Jurkat, Clone E6-1 (cell line): ENCODE data around the gene KLHL24.
"Not testable (repeated sequence)": the region's sequence is repeated elsewhere in the genome, so short reads cannot be mapped to it uniquely, and the experiment has no call there.

Experiments used
- DNase-seq: peaks from one replicate; pipeline ENCODE4 v3.0.0-alpha.2; 2011; ENCODE audit warnings: low read depth, low spot score
- H3K4me3 ChIP-seq: 2 replicates; pipeline ENCODE4 v1.5.1; 2011; ENCODE audit warnings: mild to moderate bottlenecking, low read length, control low read depth, moderate library complexity

The KLHL24 gene

DNA sequence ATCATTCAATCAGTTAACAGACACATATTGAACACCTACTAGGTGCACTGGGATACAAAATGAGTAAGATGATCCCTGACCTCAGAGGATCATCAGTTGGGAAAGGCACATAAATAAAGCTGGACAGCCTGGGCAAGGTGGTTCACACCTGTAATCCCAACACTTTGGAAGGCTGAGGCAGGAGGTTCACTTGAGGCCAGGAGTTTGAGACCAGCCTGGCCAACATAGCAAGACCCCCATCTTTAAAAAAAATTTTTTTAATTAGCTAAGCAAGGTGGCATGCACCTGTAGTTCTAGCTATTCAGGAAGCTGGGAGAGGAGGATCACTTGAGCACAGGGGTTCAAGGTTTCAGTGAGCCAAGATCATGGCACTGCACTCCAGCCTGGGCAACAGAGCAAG is 3.7 kb upstream of the KLHL24 start:
- H3K4me3 ChIP-seq, result no peak overlapping the region
- no peak for DNase-seq

DNA sequence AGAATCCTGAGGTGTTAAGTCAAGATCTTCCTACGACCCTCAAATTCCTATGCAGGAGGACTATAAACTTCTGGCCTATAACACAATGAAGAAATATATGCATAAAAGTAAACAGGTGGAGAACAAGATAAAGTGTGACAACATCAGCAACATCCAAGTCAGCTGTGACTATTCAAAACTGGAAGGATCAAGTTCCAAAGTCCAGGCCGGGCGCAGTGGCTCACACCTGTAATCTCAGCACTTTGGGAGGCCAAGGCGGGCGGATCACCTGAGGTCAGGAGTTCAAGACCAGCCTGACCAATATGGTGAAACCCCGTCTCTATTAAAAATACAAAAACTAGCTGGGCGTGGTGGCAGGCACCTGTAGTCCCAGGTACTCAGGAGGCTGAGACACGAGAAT is 2.7 kb upstream of the KLHL24 start:
- DNase-seq, H3K4me3 ChIP-seq: not testable (repeated sequence)

GRCh38 chr3:183634707-183635106 is 716 bp upstream of the KLHL24 start:
- DNase-seq, result no peak
- H3K4me3 ChIP-seq, result peak overlapping the region; percentile 83

DNA sequence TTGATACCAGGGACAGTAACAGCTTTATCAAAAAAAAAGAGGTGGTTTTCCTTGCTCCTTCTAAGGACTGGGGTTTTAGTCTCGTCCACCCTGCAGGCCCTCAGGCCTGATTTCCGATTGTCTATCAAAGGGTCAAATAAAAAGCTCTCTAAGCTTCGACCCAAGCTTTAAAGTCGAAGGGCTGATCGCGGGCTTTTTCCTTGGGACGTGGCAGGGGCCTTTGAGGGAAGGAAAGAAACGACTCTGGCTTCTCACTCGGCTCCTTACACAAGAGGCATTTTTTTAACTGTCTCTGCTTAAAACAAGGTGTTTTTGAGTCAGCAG is 354 bp upstream of the KLHL24 start:
- no peak for DNase-seq
- peak overlapping the region; percentile 83 for H3K4me3 ChIP-seq

GRCh38 chr3:183636221-183637105 is 1.0 kb downstream of the KLHL24 start:
- peak overlapping the region; percentile 83 for H3K4me3 ChIP-seq

DNA sequence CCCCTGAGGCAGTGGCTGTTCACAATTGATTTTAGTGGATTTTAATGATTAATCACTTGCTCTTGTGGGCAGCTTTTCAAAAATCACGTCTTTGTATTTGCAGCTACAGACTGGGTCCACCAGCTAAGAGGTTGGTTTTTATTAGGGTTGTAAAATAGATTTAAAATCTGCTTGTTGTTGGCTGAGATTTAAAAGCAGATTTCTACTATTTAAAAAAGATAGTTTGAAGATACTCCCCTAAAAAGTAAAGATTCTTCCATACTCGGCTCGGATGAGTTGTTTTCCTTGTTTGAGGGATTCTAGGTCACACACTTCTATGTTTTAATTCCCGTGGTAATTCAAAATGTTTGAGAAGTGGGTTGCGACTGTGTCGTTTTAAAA is 1.7 kb downstream of the KLHL24 start:
- no peak for DNase-seq
- H3K4me3 ChIP-seq, result peak overlapping the region; percentile 83

More at GRCh38 chr3:183636221-183637105, 1.0 kb downstream of the KLHL24 start:
- DNase-seq, result peak; percentile 96

- DNase-seq, H3K4me3 ChIP-seq: not testable (repeated sequence)
These were observed 2.2 kb downstream of the KLHL24 start for GRCh38 chr3:183637633-183638032.

- no peak for DNase-seq
These were observed 2.9 kb downstream of the KLHL24 start for GRCh38 chr3:183638101-183638852.

GRCh38 chr3:183640635-183641034 is 5.2 kb downstream of the KLHL24 start:
- H3K4me3 ChIP-seq, DNase-seq: not testable (repeated sequence)

More at GRCh38 chr3:183638101-183638852, 2.9 kb downstream of the KLHL24 start:
- no peak overlapping the region for H3K4me3 ChIP-seq

- H3K4me3 ChIP-seq, result no peak overlapping the region
- DNase-seq, result no peak
These were observed 6.5 kb downstream of the KLHL24 start for GRCh38 chr3:183641882-183642281.

DNA sequence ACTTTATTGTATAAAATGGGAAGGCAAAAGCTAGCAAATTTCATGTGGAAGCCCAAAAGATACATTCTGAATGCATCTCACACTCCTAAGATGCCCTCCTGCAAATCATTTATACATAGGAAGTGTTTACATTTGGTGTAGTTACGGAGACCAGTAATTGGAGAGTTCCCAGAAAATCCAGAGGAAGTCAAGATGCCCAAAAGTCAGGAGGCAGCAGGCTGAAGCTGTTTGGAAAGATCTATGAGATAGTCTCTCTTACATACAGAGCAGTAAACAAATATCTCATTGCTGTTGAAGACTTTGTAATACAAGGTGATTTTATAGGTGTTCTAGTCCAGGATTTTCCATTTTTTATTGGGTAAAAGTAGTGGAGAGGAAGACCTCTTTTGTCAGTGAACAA is 8.8 kb downstream of the KLHL24 start:
- no peak for DNase-seq
- H3K4me3 ChIP-seq, result no peak overlapping the region

DNA sequence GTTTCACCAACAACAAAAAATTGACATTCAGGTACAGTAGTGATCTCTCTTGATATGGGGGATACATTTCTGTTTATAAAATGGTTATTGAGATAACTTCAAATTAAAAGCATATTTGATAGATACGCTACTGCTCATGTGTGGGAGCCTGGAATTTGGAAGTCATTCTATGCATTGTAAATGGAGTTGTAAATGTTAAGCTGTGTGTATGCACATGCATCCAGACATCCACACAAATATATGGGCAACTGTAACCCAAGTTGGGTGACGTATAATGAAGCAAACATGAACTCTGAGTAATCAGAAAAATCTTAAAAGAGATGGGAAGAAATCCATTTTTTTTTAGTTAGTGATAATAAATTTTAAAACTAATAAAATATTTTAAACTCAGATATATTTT is 9.8 kb downstream of the KLHL24 start:
- DNase-seq, result no peak
- H3K4me3 ChIP-seq, result no peak overlapping the region

DNA sequence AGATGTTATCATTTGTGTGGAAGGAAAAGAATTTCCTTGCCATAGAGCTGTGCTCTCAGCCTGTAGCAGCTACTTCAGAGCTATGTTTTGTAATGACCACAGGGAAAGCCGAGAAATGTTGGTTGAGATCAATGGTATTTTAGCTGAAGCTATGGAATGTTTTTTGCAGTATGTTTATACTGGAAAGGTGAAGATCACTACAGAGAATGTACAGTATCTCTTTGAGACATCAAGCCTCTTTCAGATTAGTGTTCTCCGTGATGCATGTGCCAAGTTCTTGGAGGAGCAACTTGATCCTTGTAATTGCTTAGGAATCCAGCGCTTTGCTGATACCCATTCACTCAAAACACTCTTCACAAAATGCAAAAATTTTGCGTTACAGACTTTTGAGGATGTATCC is 15.1 kb downstream of the KLHL24 start:
- H3K4me3 ChIP-seq, result no peak overlapping the region
- no peak for DNase-seq

DNA sequence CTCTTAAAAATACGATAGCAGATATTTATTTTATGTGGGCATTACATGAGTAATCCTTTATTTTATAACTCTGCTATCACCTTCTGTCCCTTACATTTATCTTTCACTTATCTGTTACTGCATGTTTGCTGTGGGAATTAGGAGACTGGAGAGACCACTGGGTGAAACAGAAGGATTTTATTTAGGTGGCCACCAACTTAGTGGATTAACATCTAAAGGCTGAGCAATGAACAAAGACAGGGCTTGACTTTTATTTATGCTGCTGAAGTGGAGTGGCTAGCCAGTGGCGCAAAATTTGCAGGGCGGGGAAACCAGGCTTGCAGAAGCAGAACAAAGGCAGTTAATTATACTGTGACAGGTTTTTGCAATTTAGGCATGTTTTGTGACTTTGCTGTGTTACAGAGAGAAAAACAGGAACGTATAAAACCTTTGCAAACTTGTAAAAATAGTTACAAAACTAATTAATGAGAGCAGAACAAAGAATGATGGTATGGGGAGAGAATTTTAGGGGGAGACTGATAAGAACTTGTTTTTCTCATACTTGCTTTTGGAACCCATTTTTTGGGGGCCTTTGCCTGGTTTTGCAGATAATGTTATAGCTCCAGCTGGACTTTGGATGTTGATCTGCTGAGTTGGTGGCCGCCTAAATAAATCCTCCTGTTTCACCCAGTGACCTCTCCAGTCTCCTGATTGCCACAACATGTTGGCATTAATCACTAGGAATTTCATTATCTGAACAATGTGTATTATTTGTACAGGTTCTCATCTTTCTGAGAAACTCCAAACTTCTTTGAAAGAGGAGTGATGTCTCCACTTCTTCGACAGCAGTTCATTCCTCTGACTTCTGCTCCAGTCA is 18.0 kb downstream of the KLHL24 start:
- no peak for DNase-seq

DNA sequence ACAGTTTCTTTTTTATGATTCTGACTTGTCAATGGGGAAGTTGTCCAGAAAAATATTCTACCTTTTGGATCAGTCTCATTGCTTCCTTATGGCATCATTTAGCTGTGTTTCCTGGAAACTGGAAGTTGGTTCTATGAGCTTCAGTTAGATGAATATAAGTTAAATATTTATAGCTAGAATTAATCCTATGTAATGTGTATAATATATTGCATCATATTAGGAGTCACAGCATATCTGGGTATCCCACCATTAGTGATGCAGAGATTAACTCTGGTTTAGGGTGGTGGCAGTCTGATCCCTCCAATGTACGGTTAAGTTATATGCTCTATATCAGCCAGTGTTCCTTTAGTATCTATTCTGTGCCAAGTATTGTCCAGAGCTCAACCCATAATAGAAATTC is 19.3 kb downstream of the KLHL24 start:
- H3K4me3 ChIP-seq, result no peak overlapping the region
- no peak for DNase-seq

More for the DNA sequence above, 18.0 kb downstream of the KLHL24 start:
- H3K4me3 ChIP-seq, result no peak overlapping the region

- no peak for DNase-seq
- no peak overlapping the region for H3K4me3 ChIP-seq
These were observed 26.7 kb downstream of the KLHL24 start for GRCh38 chr3:183662099-183662498.

GRCh38 chr3:183664913-183665381 is 29.5 kb downstream of the KLHL24 start:
- no peak overlapping the region for H3K4me3 ChIP-seq
- DNase-seq, result no peak

GRCh38 chr3:183680061-183680460 is 44.6 kb downstream of the KLHL24 start:
- no peak for DNase-seq

GRCh38 chr3:183687705-183688104 is 52.3 kb downstream of the KLHL24 start:
- no peak for DNase-seq
- no peak overlapping the region for H3K4me3 ChIP-seq

More at GRCh38 chr3:183680061-183680460, 44.6 kb downstream of the KLHL24 start:
- H3K4me3 ChIP-seq, result no peak overlapping the region
